ENCODE data around the gene ALDOB. TPM values are rescaled to one million over a fixed set of nuclear protein-coding genes. Genes with fewer than 3 reads are reported as not detected.

ALDOB gene
- total and polyA plus RNA-seq, 2 experiments from 2014 or later, result not detected

GRCh38 chr9:101414839-101415238 lies 20.7 kb downstream of the ALDOB start:
- H3K9me3 Mint-ChIP-seq, result peaks cover 37% of the 10 kb centered on the region
- no peak for TF ChIP-seq CREB1 (CRISPR knock-in tag; IDR thresholded peaks at IDR 0.05; ENCODE audit: low read depth)
- TF ChIP-seq REST (IDR thresholded peaks at IDR 0.05; ENCODE audit: unreplicated experiment), result no peak
- no peak for TF ChIP-seq STAT1 (IDR thresholded peaks at IDR 0.05; ENCODE audit: unreplicated experiment)

GRCh38 chr9:101409079-101409477 lies 26.5 kb downstream of the ALDOB start:
- H3K4me1 ChIP-seq (ENCODE audit: insufficient read depth), result no peaks in the 10 kb centered on the region
- Mint-ChIP-seq H3K4me1 (no peaks in the 10 kb centered on the region), H3K36me3 (ENCODE audit: low read depth) (peaks cover 84% of the 10 kb centered on the region), H3K27me3 (ENCODE audit: insufficient read depth, low read depth, poor library complexity) (no peaks in the 10 kb centered on the region), H3K4me3 (no peak overlapping the region), H3K27ac (no peak overlapping the region), H3K9me3 (peaks cover 81% of the 10 kb centered on the region)
- H3K27ac ChIP-seq (ENCODE audit: low read depth), result no peak overlapping the region
- H3K79me2 ChIP-seq (replicated peaks; ENCODE audit: insufficient read depth), result no peaks in the 10 kb centered on the region
- H3K9me2 ChIP-seq (ENCODE audit: insufficient read depth), result peaks cover 7% of the 10 kb centered on the region; the same call in 1 of the 2 replicates
- H3K36me3 ChIP-seq (ENCODE audit: insufficient read depth), result peaks cover 57% of the 10 kb centered on the region
- no peak for ATAC-seq
- H3K27me3 ChIP-seq (ENCODE audit: insufficient read depth), result no peaks in the 10 kb centered on the region
- H3K4me3 ChIP-seq, result peak overlapping the region; percentile 6; the same call in 1 of the 2 replicates
- H3K4me2 ChIP-seq, result no peak overlapping the region
- H4K20me1 ChIP-seq (replicated peaks; ENCODE audit: insufficient read depth), result no peaks in the 10 kb centered on the region
- TF ChIP-seq EZH2 (IDR thresholded peaks at IDR 0.05; ENCODE audit: low read depth, unreplicated experiment), result no peak
- H3F3A ChIP-seq (replicated peaks; ENCODE audit: low read depth), result no peaks in the 10 kb centered on the region
- peak; percentile 14 for DNase-seq (ENCODE audit: low spot score)
- no peak overlapping the region for H2AFZ ChIP-seq

More at GRCh38 chr9:101414839-101415238, 20.7 kb downstream of the ALDOB start:
- no peak for ATAC-seq
- no peaks in the 10 kb centered on the region for H3K4me1 ChIP-seq (ENCODE audit: insufficient read depth)
- no peak overlapping the region for H2AFZ ChIP-seq
- Mint-ChIP-seq H3K27me3 (ENCODE audit: insufficient read depth, low read depth, poor library complexity) (no peaks in the 10 kb centered on the region), H3K36me3 (ENCODE audit: low read depth) (peaks cover 27% of the 10 kb centered on the region), H3K4me3 (no peak overlapping the region), H3K27ac (no peak overlapping the region), H3K4me1 (no peaks in the 10 kb centered on the region)
- no peaks in the 10 kb centered on the region for H3K9me2 ChIP-seq (ENCODE audit: insufficient read depth)
- no peaks in the 10 kb centered on the region for H3K79me2 ChIP-seq (replicated peaks; ENCODE audit: insufficient read depth)
- H3K27ac ChIP-seq (ENCODE audit: low read depth), result no peak overlapping the region
- H3F3A ChIP-seq (replicated peaks; ENCODE audit: low read depth), result no peaks in the 10 kb centered on the region
- H3K27me3 ChIP-seq (ENCODE audit: insufficient read depth), result no peaks in the 10 kb centered on the region
- no peak overlapping the region for H3K4me2 ChIP-seq
- DNase-seq (ENCODE audit: low spot score), result no peak
- peaks cover 4% of the 10 kb centered on the region; the same call in 1 of the 2 replicates for H3K36me3 ChIP-seq (ENCODE audit: insufficient read depth)
- no peaks in the 10 kb centered on the region for H4K20me1 ChIP-seq (replicated peaks; ENCODE audit: insufficient read depth)
- no peak overlapping the region for H3K4me3 ChIP-seq

GRCh38 chr9:101408374-101409078 lies 27.0 kb downstream of the ALDOB start:
- Histone ChIP-seq H3K79me2 (replicated peaks; ENCODE audit: insufficient read depth) (no peaks in the 10 kb centered on the region), H3K4me3 (peak overlapping the region; percentile 6; the same call in 1 of the 2 replicates), H3K36me3 (ENCODE audit: insufficient read depth) (peaks cover 59% of the 10 kb centered on the region), H4K20me1 (replicated peaks; ENCODE audit: insufficient read depth) (no peaks in the 10 kb centered on the region), H2AFZ (no peak overlapping the region), H3F3A (replicated peaks; ENCODE audit: low read depth) (no peaks in the 10 kb centered on the region), H3K27me3 (ENCODE audit: insufficient read depth) (no peaks in the 10 kb centered on the region), H3K4me2 (no peak overlapping the region), H3K4me1 (ENCODE audit: insufficient read depth) (no peaks in the 10 kb centered on the region), H3K9me2 (ENCODE audit: insufficient read depth) (peaks cover 7% of the 10 kb centered on the region; the same call in 1 of the 2 replicates), H3K27ac (ENCODE audit: low read depth) (no peak overlapping the region)
- Mint-ChIP-seq H3K27me3 (ENCODE audit: insufficient read depth, low read depth, poor library complexity) (no peaks in the 10 kb centered on the region), H3K27ac (no peak overlapping the region), H3K9me3 (peaks cover 78% of the 10 kb centered on the region), H3K36me3 (ENCODE audit: low read depth) (peaks cover 90% of the 10 kb centered on the region), H3K4me1 (no peaks in the 10 kb centered on the region), H3K4me3 (no peak overlapping the region)
- no peak for ATAC-seq
- no peak for DNase-seq (ENCODE audit: low spot score)
- no peak for TF ChIP-seq CREB1 (CRISPR knock-in tag; IDR thresholded peaks at IDR 0.05; ENCODE audit: low read depth)
- no peak for TF ChIP-seq REST (IDR thresholded peaks at IDR 0.05; ENCODE audit: unreplicated experiment)
- TF ChIP-seq ETS1 (IDR thresholded peaks at IDR 0.05), result no peak
- TF ChIP-seq NANOG (IDR thresholded peaks at IDR 0.05; ENCODE audit: borderline replicate concordance), result no peak
